ENCODE data around the gene BRD9.
"Not testable (repeated sequence)": the region's sequence is repeated elsewhere in the genome, so short reads cannot be mapped to it uniquely, and the experiment has no call there.

BRD9 gene

DNA sequence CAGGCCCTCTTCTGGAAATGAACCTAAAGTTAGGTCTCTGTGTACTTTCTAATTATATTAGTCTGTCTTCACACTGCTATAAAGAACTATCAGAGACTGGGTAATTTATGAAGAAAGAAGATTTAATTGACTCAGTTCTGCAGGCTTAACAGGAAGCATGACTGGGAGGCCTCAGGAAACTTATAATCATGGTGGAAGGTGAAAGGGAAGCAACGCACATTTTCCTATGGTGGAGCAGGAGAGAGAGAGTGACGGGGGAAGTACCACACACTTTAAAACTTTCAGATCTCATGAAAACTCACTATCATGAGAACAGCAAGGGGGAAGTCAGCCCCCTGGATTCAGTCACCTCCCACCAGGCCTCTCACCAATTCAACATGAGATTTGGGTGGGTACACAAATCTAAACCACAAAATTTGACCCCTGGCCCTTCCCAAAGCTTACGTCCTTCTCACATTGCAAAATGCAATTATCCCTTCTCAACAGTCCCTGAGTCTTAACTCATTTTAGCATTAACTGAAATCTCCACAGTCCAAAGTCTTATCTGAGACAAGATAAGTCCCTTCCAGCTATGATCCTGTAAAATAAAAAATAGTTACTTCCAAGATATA lies 40.8 kb upstream of the BRD9 start:
- FAIRE-seq (no peak), DNase-seq (ENCODE audit: insufficient read length, low spot score) (no peak)
- TF ChIP-seq, protein P1, sequence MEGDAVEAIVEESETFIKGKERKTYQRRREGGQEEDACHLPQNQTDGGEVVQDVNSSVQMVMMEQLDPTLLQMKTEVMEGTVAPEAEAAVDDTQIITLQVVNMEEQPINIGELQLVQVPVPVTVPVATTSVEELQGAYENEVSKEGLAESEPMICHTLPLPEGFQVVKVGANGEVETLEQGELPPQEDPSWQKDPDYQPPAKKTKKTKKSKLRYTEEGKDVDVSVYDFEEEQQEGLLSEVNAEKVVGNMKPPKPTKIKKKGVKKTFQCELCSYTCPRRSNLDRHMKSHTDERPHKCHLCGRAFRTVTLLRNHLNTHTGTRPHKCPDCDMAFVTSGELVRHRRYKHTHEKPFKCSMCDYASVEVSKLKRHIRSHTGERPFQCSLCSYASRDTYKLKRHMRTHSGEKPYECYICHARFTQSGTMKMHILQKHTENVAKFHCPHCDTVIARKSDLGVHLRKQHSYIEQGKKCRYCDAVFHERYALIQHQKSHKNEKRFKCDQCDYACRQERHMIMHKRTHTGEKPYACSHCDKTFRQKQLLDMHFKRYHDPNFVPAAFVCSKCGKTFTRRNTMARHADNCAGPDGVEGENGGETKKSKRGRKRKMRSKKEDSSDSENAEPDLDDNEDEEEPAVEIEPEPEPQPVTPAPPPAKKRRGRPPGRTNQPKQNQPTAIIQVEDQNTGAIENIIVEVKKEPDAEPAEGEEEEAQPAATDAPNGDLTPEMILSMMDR (IDR thresholded peaks at IDR 0.05; ENCODE audit: insufficient read depth, missing control alignments), result no peak

DNA sequence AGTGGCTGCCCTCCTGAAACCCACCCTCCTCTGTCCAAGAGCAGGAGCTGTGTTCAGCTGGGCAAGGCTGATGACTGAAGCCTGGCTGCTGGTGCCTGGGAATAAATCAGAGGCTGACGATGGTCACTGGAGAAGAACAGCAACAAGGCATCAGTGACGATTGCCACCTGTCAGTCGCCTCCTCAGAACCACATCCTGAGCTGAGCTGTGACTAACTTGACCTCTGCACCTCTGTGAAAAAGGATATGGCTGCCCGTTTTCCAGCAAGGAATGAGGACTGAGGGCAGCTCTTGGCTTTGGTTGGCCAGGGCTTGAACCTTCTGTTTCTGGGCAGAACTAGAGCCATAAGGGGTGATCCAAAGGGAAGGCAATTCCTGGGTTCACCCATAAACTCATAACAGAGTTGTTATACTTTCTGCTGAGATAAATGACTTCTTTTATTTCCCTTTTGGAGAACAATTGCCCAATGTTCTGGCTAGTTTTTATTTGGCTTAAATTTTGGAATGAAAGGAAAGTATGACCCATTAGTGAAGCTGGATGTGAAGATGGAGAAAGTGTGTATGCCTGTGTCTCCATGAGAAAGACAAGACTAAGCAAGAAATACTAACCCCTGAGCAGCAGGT lies 40.1 kb upstream of the BRD9 start:
- FAIRE-seq (no peak), DNase-seq (ENCODE audit: insufficient read length, low spot score) (no peak)
- TF ChIP-seq, protein P1 (IDR thresholded peaks at IDR 0.05; ENCODE audit: insufficient read depth, missing control alignments), result no peak

DNA sequence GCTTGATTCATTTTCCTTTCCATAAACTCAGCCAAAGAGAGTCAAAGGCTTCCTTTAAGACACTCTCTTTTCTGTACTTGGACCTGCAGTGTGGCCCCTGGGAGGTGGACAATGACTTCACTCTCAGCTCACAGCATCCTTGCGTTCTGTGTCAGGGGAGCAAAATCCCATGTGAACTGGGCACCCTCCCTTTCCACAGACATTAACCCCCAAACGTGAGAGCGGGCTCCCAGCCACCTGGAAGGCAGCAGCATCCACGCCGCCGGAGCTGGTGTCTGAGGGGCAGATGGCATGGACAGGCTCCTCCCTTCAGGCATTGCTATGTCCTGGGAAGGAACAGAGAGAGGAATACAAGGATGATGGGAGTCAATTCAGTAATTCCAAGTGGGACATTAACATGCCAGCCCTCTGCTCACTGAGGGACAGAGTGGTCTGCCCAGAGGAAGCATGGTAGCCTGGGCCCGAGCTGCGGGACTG lies 39.6 kb upstream of the BRD9 start:
- FAIRE-seq (no peak), DNase-seq (ENCODE audit: insufficient read length, low spot score) (no peak)
- TF ChIP-seq, protein P1 (IDR thresholded peaks at IDR 0.05; ENCODE audit: insufficient read depth, missing control alignments), result no peak

DNA sequence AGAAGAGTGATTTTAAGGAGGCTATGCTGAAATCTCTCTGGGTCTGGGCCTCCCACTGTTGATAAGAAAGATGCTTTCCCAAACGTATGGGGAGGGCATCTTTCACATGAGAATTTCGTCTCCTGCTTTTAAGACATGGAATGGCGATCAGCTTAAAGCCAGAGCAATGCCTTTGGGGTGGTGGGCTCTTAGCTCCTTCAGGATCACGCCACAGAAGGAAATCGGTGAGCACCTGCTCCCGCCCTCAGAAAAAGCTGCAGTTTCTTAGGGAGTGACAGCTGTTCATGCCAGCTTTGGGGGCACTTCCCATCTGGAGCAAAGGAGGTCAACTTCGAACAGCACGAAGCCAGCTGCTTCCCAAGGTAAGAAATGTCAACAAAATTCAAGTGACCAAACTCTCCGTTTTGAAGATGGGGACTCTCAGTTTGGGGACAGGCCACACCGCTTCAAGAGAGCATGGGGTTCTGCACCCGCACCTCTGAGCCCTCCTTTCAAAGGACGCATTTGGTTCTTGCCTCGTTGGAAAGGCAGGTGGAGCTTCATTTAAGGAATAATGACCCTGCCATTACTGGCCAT lies 39.1 kb upstream of the BRD9 start:
- DNase-seq (ENCODE audit: insufficient read length, low spot score) (no peak), FAIRE-seq (no peak)
- TF ChIP-seq, protein P1 (IDR thresholded peaks at IDR 0.05; ENCODE audit: insufficient read depth, missing control alignments), result no peak

DNA sequence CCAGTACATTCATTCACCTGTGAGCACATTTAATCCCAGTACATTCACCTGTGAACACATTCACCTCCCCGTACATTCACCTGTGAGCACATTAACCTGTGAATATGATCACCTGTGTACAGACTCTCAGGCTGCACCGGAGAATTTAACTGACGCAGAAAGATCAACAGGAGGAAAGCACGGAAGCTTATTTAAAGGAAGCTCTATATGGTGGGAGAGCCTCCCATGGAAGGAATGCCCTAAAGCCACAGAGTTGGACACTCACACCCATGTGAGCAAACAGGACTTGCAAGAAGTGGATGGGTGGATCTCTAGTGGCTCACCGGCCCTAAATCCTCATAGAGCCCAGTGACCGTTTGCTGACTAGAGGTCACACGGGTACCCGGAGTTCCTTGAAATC lies 38.3 kb upstream of the BRD9 start:
- FAIRE-seq, result no peak
- no peak for DNase-seq (ENCODE audit: insufficient read length, low spot score)
- TF ChIP-seq, protein P1 (IDR thresholded peaks at IDR 0.05; ENCODE audit: insufficient read depth, missing control alignments), result no peak

DNA sequence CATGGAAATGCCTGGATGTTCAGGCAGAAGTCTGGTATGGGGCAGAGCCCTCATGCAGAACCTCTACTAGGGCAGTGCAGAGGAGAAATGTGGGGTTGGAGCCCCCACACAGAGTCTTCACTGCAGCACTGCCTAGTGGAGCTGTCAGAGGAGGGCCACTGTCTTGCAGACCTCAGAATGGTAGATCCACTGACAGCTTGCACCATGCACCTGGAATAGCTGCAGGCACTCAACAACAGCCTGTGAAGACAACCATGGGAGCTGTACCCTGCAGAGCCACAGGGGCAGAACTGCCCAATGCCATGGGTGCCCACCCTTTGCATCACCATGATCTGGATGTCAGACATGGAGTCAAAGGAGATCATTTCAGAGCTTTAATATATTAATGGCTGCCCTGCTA lies 37.0 kb upstream of the BRD9 start:
- DNase-seq (ENCODE audit: insufficient read length, low spot score), result no peak
- TF ChIP-seq, protein P1 (IDR thresholded peaks at IDR 0.05; ENCODE audit: insufficient read depth, missing control alignments), result no peak
- no peak for FAIRE-seq

DNA sequence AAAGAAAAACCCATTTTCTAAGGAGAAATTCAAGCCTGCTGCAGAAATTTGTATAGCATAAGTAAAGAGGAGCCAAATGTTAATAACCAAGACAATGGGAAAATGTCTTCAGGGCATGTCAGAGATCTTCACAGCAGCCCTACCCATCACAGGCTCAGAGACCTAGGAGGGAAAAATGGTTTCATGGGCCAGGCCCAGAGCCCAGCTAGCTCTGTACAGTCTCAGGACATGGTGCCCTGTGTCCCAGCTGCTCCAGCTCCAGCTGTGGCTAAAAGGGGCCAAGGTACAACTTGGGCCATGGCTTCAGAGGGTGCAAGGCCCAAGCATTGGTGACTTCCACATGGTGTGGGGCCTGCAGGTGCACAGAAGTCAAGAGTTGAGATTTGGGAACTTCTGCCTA lies 36.6 kb upstream of the BRD9 start:
- not testable (repeated sequence) for DNase-seq (ENCODE audit: insufficient read length, low spot score); FAIRE-seq
